Activated CD8-positive, alpha-beta memory T cell treated with anti-CD3 and anti-CD28 coated beads for 48 hours (primary cell): ENCODE measurements around the gene PPP1R2C.

Experiments
- DNase-seq, 3 experiments: peaks; one replicate each; pipeline ENCODE4 v3.0.0-alpha.2; 2020; ENCODE audit warnings: low read depth in 2 of 3, low spot score in 2 of 3

The PPP1R2C gene

GRCh38 chrX:42751573-42751972 is 26.4 kb downstream of the PPP1R2C start:
- no peak for DNase-seq

GRCh38 chrX:42748067-42748850 is 29.7 kb downstream of the PPP1R2C start:
- no peak for DNase-seq

- no peak for DNase-seq
These were observed 31.4 kb downstream of the PPP1R2C start for GRCh38 chrX:42746606-42747005.

GRCh38 chrX:42740456-42740855 is 37.5 kb downstream of the PPP1R2C start:
- DNase-seq = no peak

- no peak for DNase-seq
These were observed 38.2 kb downstream of the PPP1R2C start for GRCh38 chrX:42739741-42740140.

- no peak for DNase-seq
These were observed 38.7 kb downstream of the PPP1R2C start for GRCh38 chrX:42739258-42739657.

- DNase-seq = no peak
These were observed 39.4 kb downstream of the PPP1R2C start for GRCh38 chrX:42738552-42738951.

- DNase-seq = no peak
These were observed 42.7 kb downstream of the PPP1R2C start for GRCh38 chrX:42735250-42735649.

GRCh38 chrX:42732506-42732905 is 45.5 kb downstream of the PPP1R2C start:
- DNase-seq = no peak
